Right ventricle myocardium superior (tissue), 1 donor: ENCODE data around the gene DNAJA3. TPM values are rescaled to one million over a fixed set of nuclear protein-coding genes. Genes with fewer than 3 reads are reported as not detected.

Source experiments
- ATAC-seq: fragments of 200-7000 bp; cut with Tn5 transposase; one replicate; pipeline ENCODE4 v1.9.1; 2020; ENCODE audit warnings: mild to moderate bottlenecking; ENCODE audit not compliant: poor library complexity
- DNase-seq: peaks from one replicate; pipeline ENCODE4 v3.0.0-alpha.2; 2020
- intact Hi-C: fragments of 100-400 bp; cut with DNase I; formaldehyde crosslinking; loops from one replicate; pipeline ENCODE4 v1.11.2; 2022
- total RNA-seq: library from RNA; stranded (reverse); fragmentation: NEBNext Ultra II Directional; extraction: Animal tissue kit (Norgen Biotek cat#: 25700); gene quantifications from one replicate; pipeline ENCODE4 v1.2.1, GENCODE V29; 2021
- donor health status: DM: no; HTN: yes; CAD: no; lungs with severe emphysema.

The DNAJA3 gene
- total RNA-seq, 1 donor from 2014 or later: 76.8 TPM

DNA sequence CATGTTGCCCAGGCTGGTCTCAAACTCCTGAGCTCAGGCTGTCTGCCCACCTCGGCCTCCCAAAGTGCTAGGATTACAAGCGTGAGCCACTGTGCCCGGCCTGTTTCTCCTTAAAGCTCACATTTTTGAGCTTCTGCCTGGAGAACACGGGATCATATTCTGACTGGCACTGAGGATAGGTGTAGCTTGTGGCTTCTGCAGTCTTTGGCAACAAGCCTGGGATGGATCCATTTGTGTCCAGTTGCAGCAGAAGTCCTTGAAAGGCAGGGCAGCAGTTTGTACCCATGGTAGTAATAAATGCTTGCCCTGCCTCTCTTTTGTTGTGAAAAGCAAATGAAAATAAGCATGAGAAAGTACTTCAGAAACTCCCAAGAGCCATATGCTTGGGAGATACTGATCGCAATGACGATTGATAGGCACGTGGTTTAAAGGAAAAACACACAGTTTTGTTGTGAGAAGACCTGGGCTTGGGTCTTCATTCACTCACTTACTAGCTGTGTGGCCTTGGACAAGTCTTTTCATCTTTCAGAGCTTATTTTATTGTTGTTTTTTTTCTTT lies 6.2 kb upstream of the DNAJA3 start:
- DNase-seq (no peak), ATAC-seq (no peak)
- intact Hi-C loops: no loop called here

DNA sequence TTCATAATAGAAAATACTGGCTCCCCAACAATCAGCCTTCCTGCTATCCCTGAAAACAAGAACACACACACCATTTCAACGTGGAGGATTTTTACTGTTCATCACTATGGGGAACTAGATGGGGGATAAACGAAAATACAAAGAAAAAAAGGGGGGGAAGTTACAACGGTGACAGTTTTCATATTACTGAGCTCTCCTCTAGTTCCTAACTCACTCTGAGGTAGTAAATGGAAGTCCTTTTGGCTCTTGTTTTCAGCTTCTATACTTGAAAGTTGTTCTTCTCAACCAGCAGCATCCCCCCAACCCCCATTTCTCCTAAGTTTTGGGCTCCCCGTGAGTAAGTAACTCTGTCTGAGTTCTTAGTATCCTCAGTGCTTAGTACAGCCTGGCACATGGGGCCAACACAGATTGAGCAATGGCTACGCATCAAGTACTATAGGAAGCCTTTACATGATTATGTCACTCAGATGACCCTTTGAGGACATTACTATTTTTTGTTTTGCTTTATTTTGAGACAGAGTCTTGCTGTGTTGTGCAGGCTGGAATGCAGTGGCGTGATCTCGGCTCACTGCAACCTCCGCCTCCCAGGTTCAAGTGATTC lies 5.1 kb upstream of the DNAJA3 start:
- intact Hi-C loops: no loop called here
- DNase-seq (no peak), ATAC-seq (no peak)

DNA sequence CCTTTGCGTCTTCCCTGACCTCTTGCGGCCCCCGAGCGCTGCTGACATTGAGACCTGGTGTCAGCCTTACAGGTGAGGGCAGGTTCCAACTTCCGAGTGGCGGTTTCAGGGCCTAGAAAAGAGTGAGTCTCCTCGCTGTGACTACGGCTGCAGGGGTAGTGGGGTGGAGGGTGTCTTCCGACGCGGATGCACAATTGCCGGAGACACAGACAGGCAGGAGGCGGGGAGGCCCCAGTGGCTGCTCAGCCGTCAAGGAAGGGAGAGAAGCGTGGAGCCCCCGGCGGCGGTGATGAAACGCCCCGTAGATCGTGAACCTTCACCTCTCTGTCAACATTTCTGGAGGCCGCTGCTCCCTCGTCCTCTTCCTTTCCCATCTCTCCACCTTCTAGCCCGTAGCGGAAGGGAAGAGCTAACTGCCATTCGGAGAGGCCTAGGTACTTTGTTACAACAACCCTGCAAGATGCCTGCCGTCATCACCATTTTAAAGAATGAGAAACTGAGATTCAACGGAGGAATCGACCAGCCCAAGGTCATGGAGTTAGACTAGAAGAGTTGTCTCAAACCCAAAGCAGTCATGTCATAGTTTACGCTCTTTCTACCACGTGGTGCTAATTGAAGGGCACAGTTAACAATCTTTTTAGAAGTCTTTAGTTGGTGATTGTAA lies 485 bp downstream of the DNAJA3 start:
- DNase-seq (peak; percentile 49), ATAC-seq (peak; percentile 32)
- intact Hi-C loops: no loop called here

DNA sequence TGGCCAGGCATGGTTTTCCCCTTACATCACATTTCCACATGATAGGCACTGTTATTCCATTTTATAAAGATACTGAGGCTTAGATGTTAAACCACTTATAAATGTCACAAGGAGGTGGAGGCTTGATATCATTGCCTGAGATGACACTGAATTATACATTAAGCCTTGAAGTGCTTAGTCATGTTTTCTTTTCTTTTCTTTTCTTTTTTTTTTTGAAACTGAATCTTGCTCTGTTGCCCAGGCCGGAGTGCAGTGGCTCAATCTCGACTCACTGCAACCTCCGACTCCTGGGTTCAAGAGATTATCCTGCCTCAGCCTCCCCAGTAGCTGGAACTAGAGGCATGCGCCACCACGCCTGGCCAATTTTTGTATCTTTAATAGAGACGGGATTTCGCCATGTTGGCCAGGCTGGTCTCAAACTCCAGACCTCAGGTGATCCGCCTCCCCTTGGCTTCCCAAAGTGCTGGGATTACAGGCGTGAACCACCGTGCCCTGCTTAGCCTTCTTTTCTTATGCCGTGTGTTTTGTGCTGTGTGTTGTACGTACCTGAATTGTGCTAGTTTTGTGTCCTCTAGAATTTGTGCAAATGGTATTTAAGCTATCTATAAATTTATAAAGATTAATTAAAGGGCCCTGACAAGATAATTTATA lies 1.2 kb downstream of the DNAJA3 start:
- intact Hi-C loops: no loop called here
- DNase-seq: no peak
- ATAC-seq: no peak

DNA sequence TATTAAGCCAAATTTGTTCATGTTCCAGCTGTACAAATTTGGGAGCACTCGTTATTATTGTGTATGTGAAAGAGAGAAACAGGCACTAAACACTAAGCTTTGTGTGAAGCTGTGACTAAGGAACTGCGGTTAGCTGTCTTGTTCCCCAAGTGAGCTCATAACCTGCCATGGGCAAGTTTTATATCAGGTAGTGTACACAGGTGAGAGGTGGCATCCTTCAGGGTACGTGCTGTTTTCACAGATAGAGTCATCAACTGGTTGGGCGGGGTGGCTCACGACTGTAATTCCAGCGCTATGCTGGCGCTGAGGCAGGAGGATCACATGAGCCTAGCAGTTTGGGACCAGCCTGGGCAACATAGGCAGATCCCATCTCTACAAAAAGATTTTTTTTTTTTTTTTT lies 2.8 kb downstream of the DNAJA3 start:
- DNase-seq (no peak), ATAC-seq (no peak)
- intact Hi-C loops: no loop called here

DNA sequence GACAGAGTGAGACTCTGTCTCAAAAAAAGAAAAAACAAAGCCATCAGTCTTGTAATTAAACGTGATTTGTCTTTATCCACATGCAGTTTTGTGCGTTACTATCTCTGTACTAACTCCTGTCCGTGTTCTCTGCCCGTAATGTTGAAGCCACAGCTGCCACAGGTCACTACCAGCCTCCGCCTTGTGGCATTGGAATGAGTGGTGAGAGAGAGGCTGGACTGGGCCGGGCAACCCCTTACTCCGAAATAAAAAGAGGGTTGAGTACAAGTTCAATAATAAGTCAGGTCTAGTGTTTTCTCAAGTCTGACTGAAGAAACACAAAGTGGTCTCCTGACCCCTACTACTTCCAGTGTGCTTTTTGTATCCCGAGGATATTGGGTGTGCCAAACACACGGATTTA lies 5.4 kb downstream of the DNAJA3 start:
- intact Hi-C loops: no loop called here
- DNase-seq (no peak), ATAC-seq (no peak)

DNA sequence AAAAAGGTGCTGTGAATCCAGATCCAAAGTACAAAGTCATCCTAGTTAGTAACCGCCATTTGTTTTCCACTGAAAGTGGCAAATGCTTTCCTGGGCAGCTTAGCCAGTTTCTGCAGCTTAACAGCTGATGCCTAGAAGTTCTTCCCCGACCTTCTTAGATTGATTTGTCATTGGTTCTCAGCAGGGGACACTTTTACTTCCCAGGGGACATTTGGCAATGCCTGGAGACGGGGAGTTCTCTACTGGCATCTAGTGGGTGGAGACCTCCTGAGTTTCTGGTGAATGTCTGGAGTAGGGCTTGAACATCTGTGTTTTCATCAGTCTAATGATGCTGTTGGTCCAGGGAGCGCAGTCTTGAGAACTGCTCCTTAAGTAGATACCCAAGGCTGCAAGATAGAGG lies 7.6 kb downstream of the DNAJA3 start:
- ATAC-seq: no peak
- intact Hi-C loops: no loop called here

DNA sequence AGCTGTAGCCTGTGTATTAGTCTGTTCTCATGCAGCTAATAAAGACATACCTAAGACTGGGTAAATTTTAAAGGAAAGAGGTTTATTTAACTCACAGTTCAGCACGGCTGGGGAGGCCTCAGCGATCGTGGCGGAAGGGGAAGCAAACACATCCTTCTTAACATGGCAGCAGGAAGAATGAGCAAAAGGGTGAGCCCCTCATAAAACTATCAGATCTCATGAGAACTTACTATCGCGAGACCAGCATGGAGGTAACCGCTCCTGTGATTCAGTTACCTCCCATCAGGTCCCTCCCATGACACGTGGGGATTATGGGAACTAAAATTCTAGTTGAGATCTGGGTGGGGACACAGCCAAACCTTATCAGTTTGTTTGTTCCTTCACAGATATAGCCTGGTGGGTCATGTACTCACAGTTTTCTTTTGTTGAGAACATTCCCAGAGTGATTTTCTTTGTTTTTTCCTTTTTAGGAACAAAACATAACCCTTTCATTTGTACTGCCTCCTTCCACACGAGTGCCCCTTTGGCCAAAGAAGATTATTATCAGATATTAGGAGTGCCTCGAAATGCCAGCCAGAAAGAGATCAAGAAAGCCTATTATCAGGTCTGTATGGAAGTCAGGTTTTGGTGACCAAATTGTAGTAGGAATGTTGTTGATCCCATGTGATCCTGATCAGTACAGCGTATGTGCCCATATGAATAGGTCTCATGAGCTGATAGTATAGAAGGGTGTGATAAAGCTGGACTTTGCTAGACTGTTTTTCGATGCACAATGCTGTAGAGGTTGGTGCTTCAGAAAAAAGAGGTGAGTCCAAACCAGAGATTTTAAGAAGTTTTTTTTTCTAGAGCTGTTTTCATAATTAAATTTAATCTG lies 8.5 kb downstream of the DNAJA3 start:
- ATAC-seq: no peak
- intact Hi-C loops: no loop called here
- no peak for DNase-seq

More for the DNA sequence above, 7.6 kb downstream of the DNAJA3 start:
- DNase-seq: no peak

DNA sequence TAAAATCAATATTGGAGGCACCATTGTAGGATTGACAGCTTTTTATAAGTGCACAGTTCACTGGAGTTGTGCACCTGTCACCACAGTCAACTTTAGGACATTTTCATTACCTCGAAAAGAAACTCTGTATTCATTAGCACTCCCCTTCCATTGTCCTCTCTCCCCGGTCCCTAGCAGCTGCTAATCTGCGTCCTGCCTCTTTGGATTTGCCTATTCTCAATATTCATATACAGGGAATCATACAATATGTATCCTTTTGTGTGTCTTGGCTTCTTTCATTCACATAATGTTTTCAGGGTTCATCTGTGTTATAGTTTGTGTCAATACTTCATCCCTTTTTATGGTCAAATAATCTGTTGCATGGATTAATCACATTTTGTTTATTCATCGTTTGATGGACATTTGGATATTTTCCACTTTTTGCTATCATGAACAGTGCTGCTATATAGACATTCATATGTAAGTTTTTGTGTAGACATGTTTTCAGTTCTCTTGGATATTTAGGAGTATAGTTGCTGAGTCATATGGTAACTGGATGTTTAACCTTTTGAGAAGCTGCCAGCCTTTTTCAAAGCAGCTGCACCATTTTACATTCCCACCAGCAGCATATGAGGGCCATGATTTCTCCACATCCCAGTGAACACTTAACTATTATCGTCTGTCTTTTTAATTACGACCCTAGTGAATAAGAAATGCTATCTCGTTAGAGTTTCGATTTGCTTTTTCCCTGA lies 9.8 kb downstream of the DNAJA3 start:
- DNase-seq (no peak), ATAC-seq (no peak)
- intact Hi-C loops: no loop called here

DNA sequence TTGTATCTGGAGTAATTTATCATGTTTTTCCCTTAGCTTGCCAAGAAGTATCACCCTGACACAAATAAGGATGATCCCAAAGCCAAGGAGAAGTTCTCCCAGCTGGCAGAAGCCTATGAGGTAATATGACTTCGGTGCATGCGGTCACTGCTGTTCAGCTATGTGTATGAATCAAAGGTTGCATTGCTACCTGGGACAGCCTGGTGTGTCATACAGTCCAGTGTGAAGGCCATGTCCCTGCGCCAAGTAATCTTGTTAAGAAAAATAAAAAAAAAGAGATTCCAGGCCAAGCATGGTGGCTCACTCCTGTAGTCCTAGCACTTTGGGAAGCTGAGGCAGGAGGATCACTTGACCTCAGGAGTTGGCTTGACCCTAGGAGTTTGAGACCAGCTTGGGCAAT lies 11.7 kb downstream of the DNAJA3 start:
- intact Hi-C loops: no loop called here
- DNase-seq: no peak
- no peak for ATAC-seq

DNA sequence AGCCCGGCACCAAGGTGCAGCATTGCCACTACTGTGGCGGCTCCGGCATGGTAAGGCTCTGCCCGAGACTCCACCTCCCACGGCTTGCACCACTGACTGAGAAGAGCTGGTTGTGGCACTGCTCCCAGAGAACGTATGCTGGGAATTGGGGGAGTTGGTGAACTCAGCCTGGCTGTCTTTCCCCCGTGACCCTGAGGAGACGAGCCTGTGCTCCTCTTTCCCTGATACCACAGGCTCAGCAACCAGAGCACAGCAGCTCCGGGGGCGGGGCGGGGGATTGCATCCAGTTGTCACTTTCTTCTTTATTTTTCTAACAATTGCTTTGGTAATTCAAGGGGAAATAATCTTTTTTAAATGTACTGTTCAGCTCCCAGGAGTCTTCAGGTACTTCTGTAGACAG lies 16.7 kb downstream of the DNAJA3 start:
- DNase-seq (no peak), ATAC-seq (no peak)
- intact Hi-C loops: no loop called here

DNA sequence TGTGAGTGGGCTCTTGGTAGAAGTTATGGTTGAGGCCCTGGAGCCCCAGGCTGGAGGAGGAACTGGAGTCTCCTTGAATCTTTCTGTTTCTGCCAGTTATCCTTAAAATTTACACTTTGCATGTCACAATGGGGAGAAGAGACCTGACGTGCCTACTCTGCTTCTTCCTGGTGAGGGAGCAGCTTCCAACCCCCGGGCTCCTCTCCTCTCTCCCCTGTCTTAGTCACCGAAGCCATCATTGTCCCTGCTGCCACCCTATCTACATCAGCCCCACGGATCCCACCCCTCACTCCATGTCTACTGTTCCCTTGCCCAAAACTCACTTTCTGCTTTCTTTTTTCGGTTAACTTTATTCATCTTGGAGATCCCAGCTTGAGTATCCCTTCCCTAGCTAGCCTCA lies 17.6 kb downstream of the DNAJA3 start:
- intact Hi-C loops: no loop called here
- DNase-seq (no peak), ATAC-seq (no peak)

DNA sequence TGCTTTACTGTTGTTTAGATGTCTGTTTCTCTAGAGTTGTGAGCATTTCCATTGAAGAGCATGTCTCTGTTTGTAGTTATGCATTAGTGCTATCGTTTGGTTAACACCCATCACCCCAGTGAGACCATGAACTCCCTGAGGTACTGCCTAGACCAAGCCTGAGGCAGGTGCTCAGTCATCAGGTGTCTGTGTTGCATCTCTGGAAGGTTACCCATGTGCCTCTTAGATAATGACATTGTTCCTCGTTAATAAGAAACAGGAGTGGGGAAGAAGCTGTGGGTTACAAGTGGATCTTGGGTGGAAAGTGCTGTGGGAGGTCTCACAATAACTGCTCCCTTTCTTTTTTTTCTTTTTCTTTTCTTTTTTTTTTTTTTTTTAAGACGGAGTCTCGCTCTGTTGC lies 18.3 kb downstream of the DNAJA3 start:
- ATAC-seq (no peak), DNase-seq (no peak)
- intact Hi-C loops: no loop called here

DNA sequence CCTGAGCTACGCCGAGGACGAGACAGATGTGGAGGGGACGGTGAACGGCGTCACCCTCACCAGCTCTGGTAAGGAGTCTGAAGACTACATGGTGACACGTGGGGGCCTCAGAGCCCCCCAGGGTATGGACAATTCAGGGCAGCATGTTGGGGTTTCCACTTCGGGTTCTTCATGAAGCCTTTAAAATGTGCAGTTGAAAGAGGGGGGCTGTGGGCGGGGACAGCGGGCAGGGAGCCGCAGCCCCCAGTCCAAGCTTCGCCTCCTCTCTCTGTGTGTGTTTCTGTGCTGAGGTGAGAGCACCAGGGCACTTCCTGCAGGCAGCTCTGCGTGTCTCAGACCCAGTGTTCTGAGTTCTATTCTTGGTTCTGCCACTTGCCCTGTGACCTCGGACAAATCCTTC lies 24.8 kb downstream of the DNAJA3 start:
- intact Hi-C loops: no loop called here
- DNase-seq (no peak), ATAC-seq (no peak)

DNA sequence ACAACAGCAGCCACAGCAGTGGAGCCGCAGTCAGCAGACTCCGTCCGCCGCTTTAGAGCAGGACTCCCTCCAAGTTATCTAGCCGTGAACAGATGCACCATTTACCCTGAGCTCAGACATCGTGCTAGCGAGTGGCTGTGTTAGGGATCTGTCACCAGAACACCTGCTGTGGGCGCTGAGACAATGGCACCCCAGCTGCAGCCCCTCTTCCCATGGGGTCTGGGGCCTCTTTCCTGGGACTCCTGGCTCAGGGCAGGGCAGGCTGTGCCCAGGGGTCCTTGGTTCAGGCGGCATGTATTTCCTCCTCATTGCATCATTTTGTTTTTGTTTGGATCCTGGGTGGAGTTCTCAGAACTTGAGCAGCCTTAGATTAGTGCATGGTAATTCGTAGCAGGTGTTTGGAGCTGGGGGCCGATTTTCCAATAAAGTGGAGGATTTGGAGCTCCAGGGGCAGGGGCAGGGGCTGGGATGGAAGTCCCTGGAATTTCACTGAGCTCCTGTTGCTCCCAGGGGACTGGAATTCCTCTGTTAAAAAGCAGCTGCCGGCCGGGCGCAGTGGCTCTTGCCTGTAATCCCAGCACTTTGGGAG lies 25.4 kb downstream of the DNAJA3 start:
- intact Hi-C loops: no loop called here
- no peak for ATAC-seq
- no peak for DNase-seq

DNA sequence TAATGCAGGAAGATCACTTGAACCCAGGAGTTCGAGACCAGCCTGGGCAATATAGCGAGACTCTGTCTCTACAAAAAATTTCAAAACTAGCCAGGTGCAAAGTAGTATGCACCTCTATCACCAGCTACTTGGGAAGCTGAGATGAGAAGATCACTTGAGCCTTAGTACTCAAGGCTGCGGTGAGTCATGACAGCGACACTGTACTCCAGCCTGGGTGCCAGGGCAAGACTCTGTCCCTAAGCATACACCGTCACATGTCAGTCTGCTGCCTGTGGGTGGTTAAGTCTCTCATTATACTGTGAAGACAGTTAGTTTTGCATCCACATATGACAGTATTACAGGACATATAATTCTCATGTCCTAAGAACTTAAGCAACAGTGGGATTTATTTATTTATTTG lies 27.0 kb downstream of the DNAJA3 start:
- ATAC-seq (no peak), DNase-seq (peak; percentile 19)
- intact Hi-C loops: no loop called here

DNA sequence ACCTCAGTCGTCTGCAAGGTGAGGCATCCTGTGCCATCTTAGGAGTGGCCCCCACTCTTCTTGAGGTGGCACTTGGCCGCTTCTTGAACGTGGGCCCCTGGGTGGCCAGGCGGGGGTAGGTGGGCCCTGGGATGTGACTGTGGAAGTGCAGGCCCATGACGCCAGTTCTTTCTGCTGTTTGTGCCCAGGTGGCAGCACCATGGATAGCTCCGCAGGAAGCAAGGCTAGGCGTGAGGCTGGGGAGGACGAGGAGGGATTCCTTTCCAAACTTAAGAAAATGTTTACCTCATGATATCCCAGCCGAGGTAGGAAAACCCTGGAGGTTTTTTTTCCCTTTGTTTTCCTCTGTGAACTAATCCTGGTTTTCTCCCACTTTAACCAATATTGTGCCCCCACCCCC lies 29.0 kb downstream of the DNAJA3 start:
- intact Hi-C loops: no loop called here
- ATAC-seq: no peak
- no peak for DNase-seq

DNA sequence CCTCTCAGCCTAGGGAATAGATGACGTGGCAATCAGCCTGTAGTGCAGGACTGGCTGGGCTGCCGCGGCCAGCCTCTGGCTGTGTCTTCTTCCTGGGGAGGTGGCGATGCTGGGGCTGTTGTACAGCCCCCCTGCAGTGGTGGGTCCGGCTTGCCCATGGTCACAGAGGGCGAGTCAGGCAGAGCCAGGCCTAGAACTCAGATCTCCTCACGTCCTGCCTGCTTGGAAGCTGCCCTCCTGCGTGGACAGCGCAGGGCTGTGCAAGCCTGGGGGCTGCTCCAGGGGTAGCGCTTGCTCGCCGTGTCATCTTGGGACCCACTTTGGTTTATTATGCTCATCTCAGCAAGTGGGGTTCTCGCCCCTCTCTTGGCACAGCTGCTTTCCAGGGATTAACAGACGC lies 29.4 kb downstream of the DNAJA3 start:
- DNase-seq: no peak
- ATAC-seq: no peak
- intact Hi-C loops: no loop called here
